A673 (cell line): Measurements from ENCODE around the gene IMPACT. TPM values are rescaled to one million over a fixed set of nuclear protein-coding genes. Genes with fewer than 3 reads are reported as not detected.

Experiments used
- BruUV-seq: library from RNA; stranded (reverse); fragments of 400-500 nt; replicated peaks from 2 replicates; lab custom pipeline; 2021; lab: Mats Ljungman, UMichigan
- CTCF ChIA-PET: fragments of 300-600 bp; sonication (Branson Sonifier 250); formaldehyde crosslinking; loops from one replicate; lab custom pipeline; 2022; ENCODE audit warnings: antibody characterized with exemption; lab: Charles Lee
- POLR2A ChIA-PET: fragments of 300-600 bp; sonication (Branson Sonifier 250); formaldehyde crosslinking; loops from one replicate; lab custom pipeline; 2022; ENCODE audit warnings: antibody characterized with exemption; ENCODE audit not compliant: low non-redundant PET; lab: Charles Lee
- DNase-seq: peaks from one replicate; pipeline ENCODE4 v3.0.0-alpha.2; 2015; ENCODE audit warnings: low spot score
- H3K27ac ChIP-seq: fragments of 200-600 bp; sonication (generic); 2 replicates; pipeline ENCODE4 v1.5.1; 2016; ENCODE audit warnings: mixed run types, low read depth, mild to moderate bottlenecking, mixed read lengths, antibody characterized with exemption, low read length; ENCODE audit not compliant: poor library complexity, severe bottlenecking
- H3K27me3 ChIP-seq: fragments of 200-600 bp; sonication (generic); replicated peaks from 2 replicates; pipeline ENCODE4 v1.6.1; 2017; ENCODE audit warnings: mixed run types, low read depth, mild to moderate bottlenecking, mixed read lengths, antibody characterized with exemption, low read length; ENCODE audit not compliant: insufficient read depth, poor library complexity
- H3K36me3 ChIP-seq: fragments of 200-600 bp; sonication (generic); 2 replicates; pipeline ENCODE4 v1.6.1; 2016; ENCODE audit warnings: mixed run types, mild to moderate bottlenecking, mixed read lengths, antibody characterized with exemption, low read length; ENCODE audit not compliant: insufficient read depth, poor library complexity, severe bottlenecking
- H3K4me1 ChIP-seq: fragments of 200-600 bp; sonication (generic); 2 replicates; pipeline ENCODE4 v1.6.1; 2017; ENCODE audit warnings: mixed run types, mild to moderate bottlenecking, mixed read lengths, antibody characterized with exemption, low read length; ENCODE audit not compliant: insufficient read depth, poor library complexity, severe bottlenecking
- H3K4me3 ChIP-seq: fragments of 200-600 bp; sonication (generic); 2 replicates; pipeline ENCODE4 v1.5.1; 2016; ENCODE audit warnings: low read depth, mixed run types, mild to moderate bottlenecking, mixed read lengths, low read length; ENCODE audit not compliant: poor library complexity, severe bottlenecking
- H3K9me3 ChIP-seq: fragments of 200-600 bp; sonication (generic); 2 replicates; pipeline ENCODE4 v1.6.1; 2016; ENCODE audit warnings: mixed run types, low read depth, mild to moderate bottlenecking, mixed read lengths, antibody characterized with exemption, low read length; ENCODE audit not compliant: poor library complexity, severe bottlenecking
- EZH2 ChIP-seq: fragments of 200-600 bp; sonication (generic); IDR thresholded peaks from 2 replicates; pipeline ENCODE4 v1.6.1; 2017; ENCODE audit warnings: borderline replicate concordance, low read depth, mild to moderate bottlenecking, mixed read lengths, antibody characterized with exemption, low read length; ENCODE audit not compliant: poor library complexity, severe bottlenecking
- intact Hi-C: fragments of 100-400 bp; cut with micrococcal nuclease; formaldehyde crosslinking; loops from one replicate; pipeline ENCODE4 v1.10.0; 2022; ENCODE audit not compliant: unreplicated experiment
- total RNA-seq: library from RNA; stranded (reverse); gene quantifications from 2 replicates; pipeline ENCODE4 v1.2.3, GENCODE V29; 2021
- TF ChIP-seq, protein P1 (sequence below): fragments of 300-800, 200-600 bp; sonication (generic); conservative IDR thresholded peaks from 2 replicates; pipeline ENCODE4 v1.5.1; 2017; ENCODE audit warnings: low read depth, mild to moderate bottlenecking, antibody characterized with exemption, low read length, moderate library complexity, mixed read lengths

IMPACT gene
- total RNA-seq, 1 experiment from 2014 or later = 35.6 TPM

- TF ChIP-seq, protein P1, sequence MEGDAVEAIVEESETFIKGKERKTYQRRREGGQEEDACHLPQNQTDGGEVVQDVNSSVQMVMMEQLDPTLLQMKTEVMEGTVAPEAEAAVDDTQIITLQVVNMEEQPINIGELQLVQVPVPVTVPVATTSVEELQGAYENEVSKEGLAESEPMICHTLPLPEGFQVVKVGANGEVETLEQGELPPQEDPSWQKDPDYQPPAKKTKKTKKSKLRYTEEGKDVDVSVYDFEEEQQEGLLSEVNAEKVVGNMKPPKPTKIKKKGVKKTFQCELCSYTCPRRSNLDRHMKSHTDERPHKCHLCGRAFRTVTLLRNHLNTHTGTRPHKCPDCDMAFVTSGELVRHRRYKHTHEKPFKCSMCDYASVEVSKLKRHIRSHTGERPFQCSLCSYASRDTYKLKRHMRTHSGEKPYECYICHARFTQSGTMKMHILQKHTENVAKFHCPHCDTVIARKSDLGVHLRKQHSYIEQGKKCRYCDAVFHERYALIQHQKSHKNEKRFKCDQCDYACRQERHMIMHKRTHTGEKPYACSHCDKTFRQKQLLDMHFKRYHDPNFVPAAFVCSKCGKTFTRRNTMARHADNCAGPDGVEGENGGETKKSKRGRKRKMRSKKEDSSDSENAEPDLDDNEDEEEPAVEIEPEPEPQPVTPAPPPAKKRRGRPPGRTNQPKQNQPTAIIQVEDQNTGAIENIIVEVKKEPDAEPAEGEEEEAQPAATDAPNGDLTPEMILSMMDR = no peak
- no peak for TF ChIP-seq EZH2
- H3K27ac ChIP-seq = no peak overlapping the region
- no peaks in the 10 kb centered on the region for H3K4me1 ChIP-seq
- CTCF ChIA-PET = no interaction called here
- DNase-seq = no peak
- H3K4me3 ChIP-seq = no peak overlapping the region
- POLR2A ChIA-PET = no interaction called here
- H3K27me3 ChIP-seq = no peaks in the 10 kb centered on the region
- H3K9me3 ChIP-seq = no peaks in the 10 kb centered on the region
- intact Hi-C loops = no loop called here
- no TSS peak for BruUV-seq
- peaks cover 8% of the 10 kb centered on the region for H3K36me3 ChIP-seq
These were observed 45.3 kb upstream of the IMPACT start for GRCh38 chr18:24381126-24381525.

GRCh38 chr18:24386681-24387080 lies 39.8 kb upstream of the IMPACT start:
- no peaks in the 10 kb centered on the region for H3K4me1 ChIP-seq
- POLR2A ChIA-PET = no interaction called here
- no peaks in the 10 kb centered on the region for H3K36me3 ChIP-seq
- H3K27ac ChIP-seq = no peak overlapping the region
- CTCF ChIA-PET = no interaction called here
- no peaks in the 10 kb centered on the region for H3K27me3 ChIP-seq
- intact Hi-C loops = no loop called here
- TF ChIP-seq EZH2 = no peak
- TF ChIP-seq, protein P1 = no peak
- no peak for DNase-seq
- no peaks in the 10 kb centered on the region for H3K9me3 ChIP-seq
- no TSS peak for BruUV-seq
- no peak overlapping the region for H3K4me3 ChIP-seq

GRCh38 chr18:24388957-24389356 lies 37.5 kb upstream of the IMPACT start:
- no peak for TF ChIP-seq EZH2
- TF ChIP-seq, protein P1 = no peak
- no peaks in the 10 kb centered on the region for H3K4me1 ChIP-seq
- H3K9me3 ChIP-seq = no peaks in the 10 kb centered on the region
- DNase-seq = no peak
- intact Hi-C loops = no loop called here
- no peak overlapping the region for H3K4me3 ChIP-seq
- ChIA-PET CTCF (no interaction called here), POLR2A (no interaction called here)
- no peak overlapping the region for H3K27ac ChIP-seq
- BruUV-seq = no TSS peak
- H3K36me3 ChIP-seq = no peaks in the 10 kb centered on the region
- H3K27me3 ChIP-seq = no peaks in the 10 kb centered on the region
